C4-2B (cell line): ENCODE data around the gene FOXM1.

Source experiments
- H3K27ac ChIP-seq: fragments of 450-650 bp; 2 replicates; pipeline ENCODE4 v1.5.1; 2017
- ZFX ChIP-seq: fragments of 450-650 bp; IDR thresholded peaks from 2 replicates; pipeline ENCODE4 v1.6.1; 2017
- TF ChIP-seq, protein P1 (sequence below): fragments of 450-650 bp; conservative IDR thresholded peaks from 2 replicates; pipeline ENCODE4 v1.5.1; 2017; ENCODE audit warnings: mild to moderate bottlenecking

FOXM1 gene

GRCh38 chr12:2893007-2893406, 16.0 kb upstream of the FOXM1 start:
- no peak for TF ChIP-seq ZFX
- TF ChIP-seq, protein P1, sequence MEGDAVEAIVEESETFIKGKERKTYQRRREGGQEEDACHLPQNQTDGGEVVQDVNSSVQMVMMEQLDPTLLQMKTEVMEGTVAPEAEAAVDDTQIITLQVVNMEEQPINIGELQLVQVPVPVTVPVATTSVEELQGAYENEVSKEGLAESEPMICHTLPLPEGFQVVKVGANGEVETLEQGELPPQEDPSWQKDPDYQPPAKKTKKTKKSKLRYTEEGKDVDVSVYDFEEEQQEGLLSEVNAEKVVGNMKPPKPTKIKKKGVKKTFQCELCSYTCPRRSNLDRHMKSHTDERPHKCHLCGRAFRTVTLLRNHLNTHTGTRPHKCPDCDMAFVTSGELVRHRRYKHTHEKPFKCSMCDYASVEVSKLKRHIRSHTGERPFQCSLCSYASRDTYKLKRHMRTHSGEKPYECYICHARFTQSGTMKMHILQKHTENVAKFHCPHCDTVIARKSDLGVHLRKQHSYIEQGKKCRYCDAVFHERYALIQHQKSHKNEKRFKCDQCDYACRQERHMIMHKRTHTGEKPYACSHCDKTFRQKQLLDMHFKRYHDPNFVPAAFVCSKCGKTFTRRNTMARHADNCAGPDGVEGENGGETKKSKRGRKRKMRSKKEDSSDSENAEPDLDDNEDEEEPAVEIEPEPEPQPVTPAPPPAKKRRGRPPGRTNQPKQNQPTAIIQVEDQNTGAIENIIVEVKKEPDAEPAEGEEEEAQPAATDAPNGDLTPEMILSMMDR, result no peak
- no peak overlapping the region for H3K27ac ChIP-seq

GRCh38 chr12:2892246-2892645, 15.3 kb upstream of the FOXM1 start:
- H3K27ac ChIP-seq, result no peak overlapping the region
- TF ChIP-seq, protein P1, result no peak
- TF ChIP-seq ZFX, result no peak

- peak overlapping the region; percentile 87 for H3K27ac ChIP-seq
Observed at GRCh38 chr12:2891240-2892053, 14.5 kb upstream of the FOXM1 start.

DNA sequence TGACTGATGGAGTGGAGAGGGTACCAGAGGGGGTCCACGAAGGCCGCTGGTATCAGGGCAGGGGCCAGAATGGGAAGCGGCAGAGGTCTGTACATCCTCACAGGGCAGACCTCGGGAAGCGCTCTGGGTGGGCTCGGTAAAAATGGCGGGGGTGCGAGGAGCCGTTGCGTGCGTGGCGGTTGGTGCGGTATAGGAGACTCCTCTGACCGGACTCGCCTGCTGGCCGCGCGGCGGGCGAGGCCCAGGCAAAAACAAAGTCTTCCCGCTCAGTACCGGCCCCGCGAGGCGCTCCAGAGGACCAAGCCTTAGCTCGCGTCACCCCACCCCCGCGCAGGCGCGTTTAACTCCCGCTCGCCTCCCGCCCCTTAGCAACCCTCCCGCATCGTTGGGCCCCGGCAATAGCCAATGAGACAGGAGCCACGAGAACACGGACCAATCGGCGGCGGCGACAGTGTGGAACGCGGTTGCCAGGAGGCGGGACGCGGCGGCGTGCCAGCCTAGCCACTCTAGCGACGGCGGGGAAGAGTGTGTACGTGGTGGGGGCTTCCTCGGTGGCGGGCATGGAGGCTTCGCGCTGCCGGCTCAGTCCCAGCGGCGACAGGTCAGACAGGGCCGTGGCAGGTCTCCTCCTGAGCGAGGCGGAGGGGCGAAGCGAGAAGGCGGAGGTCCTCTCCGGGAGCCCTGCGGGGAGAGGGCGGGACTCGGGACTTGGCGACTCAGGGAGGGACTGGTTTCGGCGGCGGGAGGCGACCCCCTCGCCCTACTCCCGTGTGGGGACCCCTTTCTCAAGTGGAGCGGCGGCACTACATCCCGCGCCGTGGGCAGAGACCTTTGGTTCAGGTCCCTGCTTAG, 13.6 kb upstream of the FOXM1 start, which contains the start of gene TULP3:
TULP3 (plus strand) TSS at position 504 of the 852 bp plus-strand sequence; CDS start at position 561, 57 bp downstream.
- peak within 1 kb of the TSS; percentile 87 for H3K27ac ChIP-seq
- TF ChIP-seq ZFX, result no peak; the same call in 1 of the 2 replicates
- TF ChIP-seq, protein P1, result no peak; the same call in 1 of the 2 replicates

More at GRCh38 chr12:2891240-2892053, 14.5 kb upstream of the FOXM1 start:
- TF ChIP-seq, protein P1, result no peak
- TF ChIP-seq ZFX, result 0 out of 2 replicates have a peak, but pooled peaks have one; percentile 46

DNA sequence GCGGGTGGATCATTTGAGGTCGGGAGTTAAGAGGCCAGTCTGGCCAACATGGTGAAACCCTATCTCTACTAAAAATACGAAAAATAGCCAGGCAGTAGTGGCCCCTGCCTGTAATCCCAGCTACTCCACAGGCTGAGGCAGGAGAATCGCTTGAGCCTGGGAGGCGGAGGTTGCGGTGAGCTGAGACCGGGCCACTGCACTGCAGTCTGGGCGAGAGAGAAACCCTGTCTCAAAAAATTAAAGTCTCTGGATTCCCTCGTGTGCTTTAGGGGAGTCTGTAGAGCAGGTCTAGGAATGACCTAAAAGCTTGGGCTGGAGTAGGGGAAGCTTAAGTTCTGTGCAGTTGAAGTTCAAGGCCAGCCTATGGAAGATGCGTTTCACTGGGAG, 13.0 kb upstream of the FOXM1 start:
- TF ChIP-seq ZFX, result no peak
- TF ChIP-seq, protein P1, result no peak
- peak overlapping the region; percentile 87 for H3K27ac ChIP-seq

GRCh38 chr12:2886768-2887450, 9.9 kb upstream of the FOXM1 start:
- TF ChIP-seq, protein P1, result no peak
- no peak for TF ChIP-seq ZFX
- H3K27ac ChIP-seq, result no peak overlapping the region
